Activated T-cell treated with anti-CD3 and anti-CD28 coated beads, Interleukin-2, amount 50 U/mL, for 72 hours (primary cell): ENCODE measurements around the gene SLC16A4. TPM values are rescaled to one million over a fixed set of nuclear protein-coding genes. Genes with fewer than 3 reads are reported as not detected.
A peak's percentile ranks its signal among the peaks of the same experiment; 100 is the strongest.

ENCODE experiments used
- ATAC-seq, 2 donors: fragments of 150-1000 bp; cut with Tn5 transposase; replicated peaks in 1 of 2; 2 replicates each; pipeline ENCODE4 v1.10.0; 2021; ENCODE audit warnings: moderate library complexity in 2 of 2, mild to moderate bottlenecking in 1 of 2
- DNase-seq, 2 donors: peaks; one replicate each; pipeline ENCODE4 v3.0.0; 2021 to 2022; ENCODE audit warnings: mixed read lengths in 1 of 2
- H3K27ac Mint-ChIP-seq: one replicate; pipeline ENCODE4 v1.8.0; 2022; ENCODE audit warnings: mild to moderate bottlenecking, moderate library complexity, mixed read lengths
- H3K27me3 Mint-ChIP-seq: one replicate; pipeline ENCODE4 v1.8.0; 2022; ENCODE audit warnings: low read depth, mixed read lengths
- H3K36me3 Mint-ChIP-seq, 2 donors: one replicate each; pipeline ENCODE4 v1.8.0; 2022; ENCODE audit warnings: mixed read lengths in 2 of 2, mild to moderate bottlenecking in 1 of 2; ENCODE audit not compliant: insufficient read depth in 2 of 2
- H3K4me1 Mint-ChIP-seq: one replicate; pipeline ENCODE4 v1.8.0; 2022; ENCODE audit warnings: low read depth, mixed read lengths
- H3K4me3 Mint-ChIP-seq, 2 donors: one replicate each; pipeline ENCODE4 v1.8.0; 2022; ENCODE audit warnings: mild to moderate bottlenecking in 2 of 2, mixed read lengths in 2 of 2, moderate library complexity in 2 of 2
- H3K9me3 Mint-ChIP-seq, 2 donors: one replicate each; pipeline ENCODE4 v1.8.0; 2022; ENCODE audit warnings: mixed read lengths in 2 of 2
- total RNA-seq, 2 donors: library from RNA; stranded (reverse); gene quantifications; one replicate each; pipeline ENCODE4 v1.2.3, GENCODE V29; 2022

SLC16A4 gene
- total RNA-seq, 2 donors from 2014 or later, result 0.44 to 0.58 TPM

DNA sequence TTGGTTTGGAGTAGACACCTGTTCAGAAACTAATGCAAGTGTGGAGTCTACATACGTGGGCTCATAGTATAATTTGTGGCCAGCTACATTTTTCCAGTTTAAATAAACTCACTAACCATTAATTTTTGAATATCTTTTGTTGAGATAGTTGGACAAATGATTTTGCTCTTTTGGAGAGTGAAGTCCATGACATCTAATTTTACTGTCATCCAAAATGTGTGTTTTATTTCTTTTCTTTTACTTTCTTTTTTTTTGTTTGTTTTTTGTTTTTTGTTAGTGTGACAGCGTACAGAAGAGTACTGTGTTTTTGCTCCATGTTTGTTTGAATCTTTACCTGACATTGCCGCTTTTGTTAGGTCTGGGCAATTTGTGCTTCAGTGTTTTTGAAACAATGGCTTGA, 46.7 kb downstream of the SLC16A4 start:
- no peaks in the 10 kb centered on the region for H3K27me3 Mint-ChIP-seq
- peaks cover 93% of the 10 kb centered on the region for H3K4me1 Mint-ChIP-seq
- no peak overlapping the region for H3K4me3 Mint-ChIP-seq
- H3K27ac Mint-ChIP-seq, result peak overlapping the region; percentile 93
- no peaks in the 10 kb centered on the region for H3K9me3 Mint-ChIP-seq
- ATAC-seq (no peak), DNase-seq (no peak)
- peaks cover 19 to 55% of the 10 kb centered on the region in 2 donors for H3K36me3 Mint-ChIP-seq

DNA sequence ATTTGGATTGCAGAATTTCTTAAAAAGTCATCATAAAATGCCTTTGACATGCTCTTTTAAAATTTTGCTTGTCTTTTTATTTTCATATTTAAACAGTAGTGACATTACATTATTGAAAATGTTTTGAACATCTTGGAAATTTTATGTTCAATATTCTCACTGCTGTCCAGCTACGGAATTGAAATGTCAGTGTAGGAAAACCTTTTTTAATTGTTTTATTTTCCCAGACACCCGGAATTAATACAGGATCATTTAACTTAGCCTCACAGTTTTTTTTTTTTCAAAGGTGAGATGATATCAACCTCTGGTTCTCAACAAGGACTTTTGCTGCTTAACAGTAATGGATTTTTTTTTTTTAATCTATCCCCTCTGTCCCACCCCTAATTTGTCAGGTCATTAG, 47.6 kb downstream of the SLC16A4 start:
- no peaks in the 10 kb centered on the region for H3K9me3 Mint-ChIP-seq
- peaks cover 19 to 52% of the 10 kb centered on the region in 2 donors for H3K36me3 Mint-ChIP-seq
- H3K4me3 Mint-ChIP-seq, result no peak overlapping the region

DNA sequence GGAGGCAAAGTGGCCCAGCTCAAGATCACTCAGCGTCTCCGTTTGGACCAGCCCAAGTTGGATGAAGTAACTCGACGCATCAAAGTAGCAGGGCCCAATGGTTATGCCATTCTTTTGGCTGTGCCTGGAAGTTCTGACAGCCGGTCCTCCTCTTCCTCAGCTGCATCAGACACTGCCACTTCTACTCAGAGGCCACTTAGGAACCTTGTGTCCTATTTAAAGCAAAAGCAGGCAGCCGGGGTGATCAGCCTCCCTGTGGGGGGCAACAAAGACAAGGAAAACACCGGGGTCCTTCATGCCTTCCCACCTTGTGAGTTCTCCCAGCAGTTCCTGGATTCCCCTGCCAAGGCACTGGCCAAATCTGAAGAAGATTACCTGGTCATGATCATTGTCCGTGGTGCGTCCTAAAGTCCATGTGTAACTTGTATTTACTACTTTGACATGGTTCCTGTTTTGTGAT, 48.9 kb downstream of the SLC16A4 start:
- DNase-seq (no peak), ATAC-seq (no peak)
- H3K4me1 Mint-ChIP-seq, result peaks cover 80% of the 10 kb centered on the region
- no peaks in the 10 kb centered on the region for H3K27me3 Mint-ChIP-seq
- no peak overlapping the region for H3K4me3 Mint-ChIP-seq
- H3K36me3 Mint-ChIP-seq, result peaks cover 17 to 45% of the 10 kb centered on the region in 2 donors
- no peaks in the 10 kb centered on the region for H3K9me3 Mint-ChIP-seq
- peak overlapping the region; percentile 9 for H3K27ac Mint-ChIP-seq

More for the DNA sequence above, 47.6 kb downstream of the SLC16A4 start:
- Mint-ChIP-seq H3K4me1 (peaks cover 84% of the 10 kb centered on the region), H3K27me3 (no peaks in the 10 kb centered on the region), H3K27ac (peak overlapping the region; percentile 93)
- DNase-seq (no peak), ATAC-seq (no peak)

DNA sequence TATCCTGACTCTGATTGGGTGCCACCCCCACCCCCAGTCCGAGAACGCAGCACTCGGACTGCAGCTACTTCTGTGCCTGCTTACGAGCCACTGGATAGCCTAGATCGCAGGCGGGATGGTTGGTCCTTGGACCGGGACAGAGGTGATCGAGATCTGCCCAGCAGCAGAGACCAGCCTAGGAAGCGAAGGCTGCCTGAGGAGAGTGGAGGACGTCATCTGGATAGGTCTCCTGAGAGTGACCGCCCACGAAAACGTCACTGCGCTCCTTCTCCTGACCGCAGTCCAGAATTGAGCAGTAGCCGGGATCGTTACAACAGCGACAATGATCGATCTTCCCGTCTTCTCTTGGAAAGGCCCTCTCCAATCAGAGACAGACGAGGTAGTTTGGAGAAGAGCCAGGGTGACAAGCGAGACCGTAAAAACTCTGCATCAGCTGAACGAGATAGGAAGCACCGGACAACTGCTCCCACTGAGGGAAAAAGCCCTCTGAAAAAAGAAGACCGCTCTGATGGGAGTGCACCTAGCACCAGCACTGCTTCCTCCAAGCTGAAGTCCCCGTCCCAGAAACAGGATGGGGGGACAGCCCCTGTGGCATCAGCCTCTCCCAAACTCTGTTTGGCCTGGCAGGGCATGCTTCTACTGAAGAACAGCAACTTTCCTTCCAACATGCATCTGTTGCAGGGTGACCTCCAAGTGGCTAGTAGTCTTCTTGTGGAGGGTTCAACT, 49.5 kb downstream of the SLC16A4 start:
- Mint-ChIP-seq H3K4me3 (no peak overlapping the region), H3K27ac (peak overlapping the region; percentile 9), H3K36me3 (peaks cover 15 to 44% of the 10 kb centered on the region in 2 donors)

DNA sequence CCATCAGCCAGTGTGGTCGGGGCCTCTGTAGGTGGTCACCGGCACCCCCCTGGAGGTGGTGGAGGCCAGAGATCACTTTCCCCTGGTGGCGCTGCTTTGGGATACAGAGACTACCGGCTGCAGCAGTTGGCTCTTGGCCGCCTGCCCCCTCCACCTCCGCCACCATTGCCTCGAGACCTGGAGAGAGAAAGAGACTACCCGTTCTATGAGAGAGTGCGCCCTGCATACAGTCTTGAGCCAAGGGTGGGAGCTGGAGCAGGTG, 50.7 kb downstream of the SLC16A4 start:
- H3K27ac Mint-ChIP-seq, result no peak overlapping the region
- no peak overlapping the region for H3K4me3 Mint-ChIP-seq
- peaks cover 12 to 37% of the 10 kb centered on the region in 2 donors for H3K36me3 Mint-ChIP-seq
- peaks cover 76% of the 10 kb centered on the region for H3K4me1 Mint-ChIP-seq
- ATAC-seq (no peak), DNase-seq (no peak)
- no peaks in the 10 kb centered on the region for H3K9me3 Mint-ChIP-seq
- H3K27me3 Mint-ChIP-seq, result no peaks in the 10 kb centered on the region

More for the DNA sequence above, 49.5 kb downstream of the SLC16A4 start:
- ATAC-seq (no peak), DNase-seq (no peak)
- peaks cover 80% of the 10 kb centered on the region for H3K4me1 Mint-ChIP-seq
- H3K9me3 Mint-ChIP-seq, result no peaks in the 10 kb centered on the region
- H3K27me3 Mint-ChIP-seq, result no peaks in the 10 kb centered on the region

DNA sequence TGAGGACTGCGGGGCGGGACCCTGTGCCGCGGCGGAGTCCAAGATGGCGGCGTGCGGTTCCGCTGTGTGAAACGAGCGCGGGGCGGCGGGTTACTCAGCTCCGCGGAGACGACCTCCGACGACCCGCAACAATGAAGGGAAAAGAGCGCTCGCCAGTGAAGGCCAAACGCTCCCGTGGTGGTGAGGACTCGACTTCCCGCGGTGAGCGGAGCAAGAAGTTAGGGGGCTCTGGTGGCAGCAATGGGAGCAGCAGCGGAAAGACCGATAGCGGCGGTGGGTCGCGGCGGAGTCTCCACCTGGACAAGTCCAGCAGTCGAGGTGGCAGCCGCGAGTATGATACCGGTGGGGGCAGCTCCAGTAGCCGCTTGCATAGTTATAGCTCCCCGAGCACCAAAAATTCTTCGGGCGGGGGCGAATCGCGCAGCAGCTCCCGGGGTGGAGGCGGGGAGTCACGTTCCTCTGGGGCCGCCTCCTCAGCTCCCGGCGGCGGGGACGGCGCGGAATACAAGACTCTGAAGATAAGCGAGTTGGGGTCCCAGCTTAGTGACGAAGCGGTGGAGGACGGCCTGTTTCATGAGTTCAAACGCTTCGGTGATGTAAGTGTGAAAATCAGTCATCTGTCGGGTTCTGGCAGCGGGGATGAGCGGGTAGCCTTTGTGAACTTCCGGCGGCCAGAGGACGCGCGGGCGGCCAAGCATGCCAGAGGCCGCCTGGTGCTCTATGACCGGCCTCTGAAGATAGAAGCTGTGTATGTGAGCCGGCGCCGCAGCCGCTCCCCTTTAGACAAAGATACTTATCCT, 51.2 kb downstream of the SLC16A4 start:
- peak; percentile 75 to 78 for DNase-seq
- peaks cover 71% of the 10 kb centered on the region for H3K4me1 Mint-ChIP-seq
- no peak overlapping the region for H3K27ac Mint-ChIP-seq
- no peaks in the 10 kb centered on the region for H3K9me3 Mint-ChIP-seq
- peak; percentile 12 to 27 for ATAC-seq
- no peak overlapping the region for H3K4me3 Mint-ChIP-seq
- peaks cover 12 to 37% of the 10 kb centered on the region in 2 donors for H3K36me3 Mint-ChIP-seq
- H3K27me3 Mint-ChIP-seq, result no peaks in the 10 kb centered on the region

DNA sequence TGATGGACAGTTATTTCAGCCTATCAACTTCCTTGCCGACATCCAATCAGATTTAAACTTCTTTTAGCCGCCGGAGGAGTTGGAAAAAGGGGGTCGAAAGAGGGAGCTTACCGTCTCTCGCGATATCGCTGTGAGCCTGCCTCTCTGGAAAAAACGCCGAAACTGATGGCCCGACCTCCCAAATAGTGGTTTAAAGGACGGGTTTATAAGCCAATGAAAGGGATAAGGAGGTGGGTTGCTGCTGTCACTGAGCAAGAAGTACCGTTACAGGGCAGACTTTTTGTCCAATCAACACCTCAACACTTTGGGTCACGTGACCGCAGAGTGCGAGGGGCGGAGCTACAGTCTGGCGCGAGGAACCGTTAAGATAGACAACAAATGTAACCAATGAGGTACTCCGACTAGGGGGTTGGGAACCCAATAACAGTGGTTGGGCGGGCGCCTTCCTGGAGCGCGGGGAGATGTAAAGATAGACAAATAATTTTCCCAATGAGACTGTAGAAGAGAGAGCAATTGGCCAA, 51.9 kb downstream of the SLC16A4 start, which contains the start of gene RBM15:
TSS of gene RBM15 (plus strand) at position 492 of the 521 bp plus-strand sequence. CDS start at position 521, 29 bp downstream.
- Mint-ChIP-seq H3K4me3 (no peak within 1 kb of the TSS), H3K27me3 (no peaks in the 10 kb centered on the region), H3K27ac (no peak within 1 kb of the TSS), H3K4me1 (peaks cover 64% of the 10 kb centered on the region), H3K36me3 (peaks cover 12 to 33% of the 10 kb centered on the region in 2 donors), H3K9me3 (no peaks in the 10 kb centered on the region)
- ATAC-seq, result peak; percentile 78 to 79
- DNase-seq, result peak; percentile 94 to 97

DNA sequence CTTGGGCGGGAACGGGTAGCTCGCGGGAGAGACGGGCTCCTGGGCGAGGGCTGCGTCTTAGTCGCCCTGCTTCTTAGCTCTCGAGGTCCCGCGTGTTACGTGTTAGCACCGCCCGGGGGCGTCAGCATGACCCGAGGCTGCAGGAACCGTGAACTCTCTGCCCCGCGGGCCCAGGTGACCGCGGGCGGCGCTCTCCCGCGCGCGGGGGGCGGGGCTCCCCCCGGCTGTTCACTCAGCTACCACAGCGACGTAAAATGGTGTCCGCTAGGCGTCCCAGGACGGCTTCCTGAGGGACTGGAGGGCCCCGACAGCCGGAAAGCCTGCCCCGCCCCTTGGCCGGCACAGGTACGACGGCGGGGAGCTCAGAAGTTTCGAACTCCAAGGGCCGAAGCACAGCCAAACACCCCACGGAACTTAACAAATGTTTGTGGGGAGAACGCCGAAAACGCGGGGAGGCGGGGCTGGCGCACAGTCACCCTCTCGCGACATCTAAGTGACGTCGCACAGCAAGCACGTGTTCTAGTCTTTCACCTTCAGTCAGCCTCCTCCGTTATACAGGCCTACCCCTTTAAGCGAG, 52.4 kb downstream of the SLC16A4 start:
- peaks cover 12 to 28% of the 10 kb centered on the region in 2 donors for H3K36me3 Mint-ChIP-seq
- peak; percentile 81 for ATAC-seq

DNA sequence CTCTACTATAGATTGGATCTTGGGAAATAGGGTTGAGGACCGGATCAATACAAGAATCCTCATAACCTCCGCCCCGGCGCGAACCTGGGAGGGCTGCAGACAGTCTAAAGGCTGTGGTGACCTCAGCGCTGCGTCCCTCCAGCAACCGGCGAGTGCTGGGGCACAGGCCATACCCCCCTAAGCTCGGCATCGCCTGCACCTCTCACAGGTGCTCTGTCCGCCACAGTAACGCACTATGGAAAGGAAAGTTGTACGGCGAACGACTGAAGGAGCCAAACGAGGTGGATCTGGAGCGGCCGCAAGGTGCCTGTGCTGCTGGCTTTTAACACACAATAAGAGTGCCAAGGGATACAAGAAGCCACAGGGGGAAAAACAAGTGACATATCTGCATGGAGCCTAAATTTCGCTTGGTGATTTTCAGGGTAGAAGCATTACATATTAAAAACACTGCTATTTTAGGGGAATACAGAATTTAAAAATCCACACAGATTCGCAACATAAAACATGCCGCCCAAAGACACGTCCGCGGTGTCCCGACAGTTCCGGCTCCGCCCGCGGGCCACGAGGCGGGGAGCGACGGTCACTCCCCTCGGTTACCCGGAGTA, 53.0 kb downstream of the SLC16A4 start:
- Mint-ChIP-seq H3K4me1 (peaks cover 53% of the 10 kb centered on the region), H3K27ac (peak overlapping the region; percentile 89), H3K9me3 (no peaks in the 10 kb centered on the region), H3K27me3 (no peaks in the 10 kb centered on the region), H3K4me3 (no peak overlapping the region), H3K36me3 (peaks cover 12 to 22% of the 10 kb centered on the region in 2 donors)
- no peak for ATAC-seq
- peak; percentile 51 to 60 for DNase-seq

More for the DNA sequence above, 52.4 kb downstream of the SLC16A4 start:
- no peak overlapping the region for H3K4me3 Mint-ChIP-seq
- peaks cover 59% of the 10 kb centered on the region for H3K4me1 Mint-ChIP-seq
- no peaks in the 10 kb centered on the region for H3K9me3 Mint-ChIP-seq
- no peaks in the 10 kb centered on the region for H3K27me3 Mint-ChIP-seq
- peak; percentile 95 to 96 for DNase-seq
- peak overlapping the region; percentile 89 for H3K27ac Mint-ChIP-seq

DNA sequence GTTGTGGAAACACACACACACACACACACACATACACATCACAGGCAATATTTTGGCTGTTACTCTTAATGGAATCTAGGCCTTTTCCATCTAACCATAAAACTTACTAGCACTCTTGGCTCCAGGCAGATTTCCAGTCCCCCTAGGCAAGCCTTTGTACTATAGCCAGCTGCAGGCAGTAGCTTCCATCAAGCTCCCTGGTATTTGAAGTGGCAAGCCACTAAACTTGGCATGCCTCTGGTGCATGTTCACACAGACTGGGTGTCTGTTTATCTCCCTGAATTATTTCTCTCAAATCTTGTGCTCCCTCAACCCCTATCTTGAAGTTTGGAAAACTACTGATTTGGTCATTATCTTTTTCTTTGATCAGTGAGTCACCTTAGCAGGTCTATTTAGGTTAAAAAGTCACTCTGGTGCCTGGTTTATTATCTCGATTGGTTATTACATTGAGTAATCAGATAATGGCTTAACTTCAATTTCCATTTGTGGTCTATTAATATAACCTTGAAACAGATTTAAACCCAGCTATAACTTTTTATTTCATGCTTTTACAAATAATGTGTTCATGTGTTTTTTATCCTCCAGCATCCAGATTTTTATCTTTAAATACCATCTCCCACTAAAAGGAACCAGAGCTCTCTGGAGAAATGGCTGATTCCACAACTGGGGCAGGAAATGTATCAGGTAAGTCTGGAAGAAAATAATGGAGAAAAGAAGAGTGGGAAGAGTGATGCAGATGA, 54.4 kb downstream of the SLC16A4 start:
- DNase-seq (no peak), ATAC-seq (no peak)
- peaks cover 39% of the 10 kb centered on the region for H3K4me1 Mint-ChIP-seq
- H3K36me3 Mint-ChIP-seq, result peaks cover 10 to 11% of the 10 kb centered on the region in 2 donors
- peak overlapping the region; percentile 71 to 73 for H3K4me3 Mint-ChIP-seq
- peak overlapping the region; percentile 64 for H3K27ac Mint-ChIP-seq
- H3K27me3 Mint-ChIP-seq, result no peaks in the 10 kb centered on the region
- no peaks in the 10 kb centered on the region for H3K9me3 Mint-ChIP-seq

DNA sequence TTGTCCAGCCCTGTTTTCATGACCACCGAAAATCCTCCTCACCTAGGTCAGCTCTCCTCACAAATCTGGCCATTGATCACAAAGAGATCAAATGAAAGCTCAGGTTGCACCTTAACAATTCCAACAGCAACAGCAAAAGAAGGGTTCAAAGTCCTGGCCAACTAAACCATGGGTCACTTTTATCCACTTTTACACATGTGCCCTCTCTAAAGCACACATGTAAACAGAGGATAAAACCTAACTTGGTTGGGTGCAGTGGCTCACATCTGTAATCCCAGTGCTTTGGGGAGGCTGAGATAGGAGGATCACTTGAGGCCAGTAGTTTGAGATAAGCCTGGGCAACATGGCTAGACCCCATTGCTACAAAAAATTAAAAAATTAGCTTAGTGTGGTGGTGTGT, 55.6 kb downstream of the SLC16A4 start:
- Mint-ChIP-seq H3K9me3 (no peaks in the 10 kb centered on the region), H3K4me3 (no peak overlapping the region), H3K27me3 (no peaks in the 10 kb centered on the region), H3K27ac (no peak overlapping the region), H3K4me1 (peaks cover 27% of the 10 kb centered on the region), H3K36me3 (peaks cover 5 to 7% of the 10 kb centered on the region in 2 donors)
- DNase-seq (no peak), ATAC-seq (no peak)

DNA sequence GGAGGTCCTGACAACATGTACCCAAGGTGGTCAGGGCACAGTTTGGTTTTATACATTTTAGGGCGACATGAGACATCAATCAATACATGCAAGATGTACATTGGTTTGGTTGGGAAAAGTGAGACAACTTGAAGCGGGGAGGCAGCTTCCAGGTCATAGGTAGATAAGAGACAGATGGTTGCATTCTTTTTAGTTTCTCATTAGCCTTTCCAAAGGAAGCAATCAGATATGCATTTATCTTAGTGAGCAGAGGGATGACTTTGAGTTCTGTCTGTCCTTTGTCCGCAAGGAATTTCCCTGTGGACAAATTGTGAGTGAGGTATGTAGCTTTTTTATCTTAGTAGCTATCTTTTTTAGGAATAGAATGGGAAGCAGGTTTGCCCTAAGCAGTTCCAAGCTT, 62.1 kb downstream of the SLC16A4 start:
- no peaks in the 10 kb centered on the region for H3K36me3 Mint-ChIP-seq
- no peaks in the 10 kb centered on the region for H3K9me3 Mint-ChIP-seq
- ATAC-seq, result no peak
- no peaks in the 10 kb centered on the region for H3K27me3 Mint-ChIP-seq
- H3K4me1 Mint-ChIP-seq, result no peaks in the 10 kb centered on the region
- H3K4me3 Mint-ChIP-seq, result no peak overlapping the region
- no peak overlapping the region for H3K27ac Mint-ChIP-seq
- no peak for DNase-seq
